Medulla oblongata (tissue), 1 donor: ENCODE data around the gene PALLD.
A peak's percentile ranks its signal among the peaks of the same experiment; 100 is the strongest.

Source experiments
- DNase-seq: peaks from one replicate; pipeline ENCODE4 v3.0.0-alpha.2; 2015; ENCODE audit errors: extremely low spot score

Gene PALLD

GRCh38 chr4:168732714-168733113 lies 235.9 kb downstream of the PALLD start:
- no peak for DNase-seq

- no peak for DNase-seq
Observed at GRCh38 chr4:168734703-168735678, 238.1 kb downstream of the PALLD start.

- DNase-seq = no peak
Observed at GRCh38 chr4:168735735-168736134, 238.9 kb downstream of the PALLD start.

- DNase-seq = no peak
Observed at GRCh38 chr4:168736860-168737805, 240.3 kb downstream of the PALLD start.

- no peak for DNase-seq
Observed at GRCh38 chr4:168737806-168738172, 240.9 kb downstream of the PALLD start.

GRCh38 chr4:168739886-168740285 lies 243.0 kb downstream of the PALLD start:
- DNase-seq = no peak

GRCh38 chr4:168740691-168741090 lies 243.8 kb downstream of the PALLD start:
- no peak for DNase-seq

- peak; percentile 54 for DNase-seq
Observed at GRCh38 chr4:168741281-168742173, 244.7 kb downstream of the PALLD start.

- DNase-seq = no peak
Observed at GRCh38 chr4:168743131-168743530, 246.3 kb downstream of the PALLD start.

GRCh38 chr4:168743601-168744000 lies 246.7 kb downstream of the PALLD start:
- no peak for DNase-seq

GRCh38 chr4:168744021-168744420 lies 247.2 kb downstream of the PALLD start:
- DNase-seq = no peak

GRCh38 chr4:168748807-168749206 lies 252.0 kb downstream of the PALLD start:
- no peak for DNase-seq

- DNase-seq = no peak
Observed at GRCh38 chr4:168751263-168752225, 254.7 kb downstream of the PALLD start.

- no peak for DNase-seq
Observed at GRCh38 chr4:168755598-168756477, 259.0 kb downstream of the PALLD start.

- DNase-seq = no peak
Observed at GRCh38 chr4:168757500-168757899, 260.6 kb downstream of the PALLD start.

GRCh38 chr4:168758351-168758876 lies 261.6 kb downstream of the PALLD start:
- DNase-seq = no peak

- no peak for DNase-seq
Observed at GRCh38 chr4:168759321-168759720, 262.5 kb downstream of the PALLD start.

GRCh38 chr4:168759959-168760527 lies 263.2 kb downstream of the PALLD start:
- DNase-seq = no peak

- DNase-seq = no peak
Observed at GRCh38 chr4:168761066-168761465, 264.2 kb downstream of the PALLD start.
